Posterior cingulate gyrus (tissue), 11 donors: Measurements from ENCODE around the gene LCN1.

Source experiments
- DNase-seq, 10 donors: peaks; one replicate each; pipeline versions ENCODE4 v3.0.0 to v3.0.0-alpha.2; 2020 to 2021; ENCODE audit warnings: mixed read lengths in 3 of 10
- intact Hi-C: fragments of 100-400 bp; cut with DNase I; formaldehyde crosslinking; loops from one replicate; pipeline ENCODE4 v1.15.1; 2023

LCN1 gene

GRCh38 chr9:135487281-135488012, 33.8 kb upstream of the LCN1 start:
- peak in 3 of 10 donors; percentile 57 to 83 (median 71) for DNase-seq
- intact Hi-C loops: no loop called here

DNA sequence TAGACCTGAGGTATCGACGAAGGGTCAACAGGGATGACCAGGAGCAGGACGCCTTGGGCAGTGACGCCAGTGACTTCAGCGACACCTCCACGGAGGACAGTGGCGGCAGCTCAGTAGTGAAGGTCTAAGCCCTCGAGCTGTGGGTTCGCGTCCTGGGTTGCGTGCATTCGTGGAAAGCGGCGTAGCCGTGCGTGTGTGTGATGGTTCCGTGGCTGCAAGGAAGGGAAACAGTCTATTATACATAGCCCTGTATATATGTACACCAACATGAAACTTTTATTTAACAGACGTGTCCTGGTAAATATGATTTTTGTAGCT, 33.3 kb upstream of the LCN1 start:
- DNase-seq: peak in 1 of 10 donors; percentile 76
- intact Hi-C loops: no loop called here

- intact Hi-C loops: no loop called here
- DNase-seq: peak in 3 of 10 donors; percentile 21 to 73 (median 47)
Observed at GRCh38 chr9:135488527-135488926, 32.7 kb upstream of the LCN1 start.

DNA sequence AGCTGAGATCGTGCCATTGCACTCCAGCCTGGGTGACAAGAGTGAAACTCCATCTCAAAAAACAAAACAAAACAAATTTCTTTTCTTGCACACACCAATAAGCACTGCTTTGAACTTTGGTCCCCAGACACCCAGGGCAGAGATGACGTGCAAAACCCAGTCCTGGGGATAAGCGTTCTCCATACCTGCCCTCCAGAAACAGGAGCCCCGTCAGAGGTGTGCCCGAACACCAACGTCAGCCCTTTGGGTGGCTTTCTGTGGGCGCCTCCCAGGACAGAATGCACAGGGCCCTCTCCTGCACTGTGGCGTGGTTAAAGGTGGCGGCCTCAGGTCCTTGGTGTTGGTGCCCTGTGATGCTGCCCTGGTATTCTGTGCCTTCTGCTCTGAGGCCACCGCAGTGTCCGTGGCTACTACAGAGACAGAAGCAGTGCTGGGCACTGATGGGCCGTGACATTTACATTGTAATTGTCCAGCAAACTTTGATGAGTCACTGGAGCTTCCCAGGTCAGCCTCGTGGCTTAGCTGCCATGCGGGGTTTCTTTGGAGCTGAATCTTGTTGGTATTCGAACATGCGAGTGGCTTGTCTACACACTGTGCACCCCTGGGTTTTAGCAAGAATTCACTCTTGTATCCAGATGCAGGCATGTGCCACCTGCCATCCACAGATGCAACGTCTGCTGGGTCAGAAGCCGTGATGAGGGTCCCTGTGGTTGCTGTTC, 31.9 kb upstream of the LCN1 start:
- DNase-seq: peak in 2 of 10 donors; percentile 27 to 36

DNA sequence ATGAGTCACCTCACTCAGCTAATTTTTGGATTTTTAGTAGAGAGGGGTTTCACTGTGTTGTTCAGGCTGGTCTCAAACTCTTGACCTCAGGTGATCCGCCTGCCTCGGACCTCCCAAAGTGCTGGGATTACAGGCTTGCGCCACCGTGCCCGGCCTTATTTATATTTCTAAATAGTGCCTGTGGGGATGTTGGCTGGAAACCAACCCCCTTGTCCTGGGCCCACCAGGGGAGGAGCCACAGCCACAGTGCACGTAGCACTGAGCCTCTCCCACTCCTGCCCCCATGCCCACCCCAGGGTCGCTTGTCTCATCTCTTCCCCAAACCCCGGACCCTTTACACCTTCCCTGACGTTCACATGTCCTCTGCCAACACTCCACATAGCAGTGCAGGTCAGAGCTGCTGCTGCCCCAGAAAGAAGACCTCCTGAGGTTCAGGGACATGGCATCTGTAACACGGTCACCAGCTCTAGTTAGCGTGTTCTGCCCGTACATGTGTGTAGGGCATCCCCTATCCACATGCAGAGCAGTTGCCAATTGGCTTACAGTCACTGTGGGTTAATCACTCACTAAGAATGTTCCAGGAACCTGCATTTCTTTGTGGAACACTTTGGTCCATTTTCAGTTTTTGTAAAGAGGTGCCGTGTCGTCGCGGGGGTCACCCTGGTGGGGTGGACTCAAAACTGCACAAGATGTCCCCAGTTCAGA, 30.9 kb upstream of the LCN1 start:
- intact Hi-C loops: no loop called here
- peak in 2 of 10 donors; percentile 11 to 46 for DNase-seq

More for the DNA sequence above, 31.9 kb upstream of the LCN1 start:
- intact Hi-C loops: no loop called here

DNA sequence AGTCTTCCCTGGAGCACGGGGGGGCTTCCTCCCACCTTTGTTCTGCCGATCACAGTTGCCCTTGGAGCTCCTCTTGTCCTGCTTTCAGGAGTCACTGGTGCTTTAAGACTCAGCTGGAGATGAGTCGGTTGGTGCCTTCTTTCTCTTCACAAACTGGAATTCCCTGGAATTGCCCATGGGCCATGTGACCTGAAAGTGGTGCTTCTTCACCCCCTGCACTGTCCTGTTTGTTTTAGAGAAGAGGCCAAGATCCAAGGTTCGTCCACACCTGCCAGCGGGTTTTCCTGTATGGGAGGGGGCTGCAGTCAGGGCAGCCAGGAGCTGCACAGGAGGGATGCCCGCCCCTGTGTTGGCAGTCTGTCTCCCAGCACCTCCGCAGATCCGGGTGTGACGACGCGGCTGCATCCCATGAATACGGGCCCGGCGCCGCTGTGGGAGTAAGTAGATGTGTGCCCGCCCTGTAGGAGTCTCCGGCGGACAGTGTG, 30.2 kb upstream of the LCN1 start:
- intact Hi-C loops: no loop called here
- peak in 3 of 10 donors; percentile 51 to 62 (median 53) for DNase-seq

DNA sequence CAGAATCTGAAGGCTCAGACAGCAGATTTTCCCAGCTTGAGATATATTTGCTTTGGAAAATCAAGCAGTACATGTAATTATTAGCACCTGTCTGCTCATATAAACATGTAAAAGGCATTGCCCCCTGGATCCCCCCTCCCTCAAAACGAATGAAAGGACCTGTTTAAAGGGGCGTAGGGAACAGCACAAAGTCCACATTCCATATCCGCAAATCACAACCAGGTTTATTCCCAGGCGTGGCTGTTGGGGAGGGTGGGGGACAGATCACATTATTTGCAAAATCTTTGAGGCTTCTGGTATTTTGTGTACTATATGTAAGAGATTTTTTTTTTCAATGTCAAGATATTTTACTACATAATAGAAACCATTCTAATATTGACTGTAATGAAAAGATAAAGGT, 29.5 kb upstream of the LCN1 start:
- intact Hi-C loops: no loop called here
- peak in 2 of 10 donors; percentile 21 to 33 for DNase-seq

GRCh38 chr9:135492886-135493669, 28.2 kb upstream of the LCN1 start:
- intact Hi-C loops: loop anchor here (1.0 kb wide), 1 partner anchor 12 kb away; no protein-coding TSS in a partner anchor
- peak in 4 of 10 donors; percentile 20 to 72 (median 64) for DNase-seq

DNA sequence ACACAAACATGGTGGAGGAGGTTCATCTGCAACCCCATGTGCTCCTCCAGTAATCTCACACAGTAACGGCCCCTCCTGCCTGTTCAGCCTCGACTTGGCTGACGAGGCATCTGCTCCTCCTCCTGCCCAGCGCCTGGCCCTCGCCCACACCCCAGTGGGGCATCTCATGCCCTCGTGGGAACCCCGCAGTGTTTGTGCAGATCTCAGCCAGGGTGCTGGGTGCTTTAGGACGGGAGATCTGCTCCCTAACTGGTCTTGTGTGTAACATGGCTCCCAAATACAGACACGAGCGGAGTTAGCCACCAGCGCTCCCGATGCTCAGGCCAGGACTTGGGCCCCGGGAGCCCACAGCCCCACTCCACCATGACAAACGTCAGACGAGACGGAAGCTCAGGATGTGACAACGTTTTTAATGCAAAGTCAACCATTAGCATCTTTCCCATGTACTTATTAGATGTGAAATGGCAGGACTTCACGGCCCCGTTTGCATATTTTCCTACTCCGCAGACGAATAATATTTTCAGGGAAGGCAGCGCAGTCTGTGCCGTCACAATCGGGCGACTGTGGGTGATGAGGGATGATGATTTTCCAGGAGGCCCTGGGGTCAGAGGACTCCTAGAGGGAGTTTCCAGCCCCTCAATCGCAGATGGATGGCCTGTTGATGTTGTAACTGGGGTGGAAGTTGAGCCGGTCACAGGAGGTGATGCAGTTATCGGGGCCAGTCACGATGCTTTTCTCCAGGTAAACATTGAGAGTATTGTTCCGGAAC, 26.3 kb upstream of the LCN1 start:
- peak in 4 of 10 donors; percentile 9 to 74 (median 64) for DNase-seq
- intact Hi-C loops: no loop called here

- intact Hi-C loops: no loop called here
- peak in 4 of 10 donors; percentile 14 to 72 (median 64) for DNase-seq
Observed at GRCh38 chr9:135498381-135499126, 22.7 kb upstream of the LCN1 start.

DNA sequence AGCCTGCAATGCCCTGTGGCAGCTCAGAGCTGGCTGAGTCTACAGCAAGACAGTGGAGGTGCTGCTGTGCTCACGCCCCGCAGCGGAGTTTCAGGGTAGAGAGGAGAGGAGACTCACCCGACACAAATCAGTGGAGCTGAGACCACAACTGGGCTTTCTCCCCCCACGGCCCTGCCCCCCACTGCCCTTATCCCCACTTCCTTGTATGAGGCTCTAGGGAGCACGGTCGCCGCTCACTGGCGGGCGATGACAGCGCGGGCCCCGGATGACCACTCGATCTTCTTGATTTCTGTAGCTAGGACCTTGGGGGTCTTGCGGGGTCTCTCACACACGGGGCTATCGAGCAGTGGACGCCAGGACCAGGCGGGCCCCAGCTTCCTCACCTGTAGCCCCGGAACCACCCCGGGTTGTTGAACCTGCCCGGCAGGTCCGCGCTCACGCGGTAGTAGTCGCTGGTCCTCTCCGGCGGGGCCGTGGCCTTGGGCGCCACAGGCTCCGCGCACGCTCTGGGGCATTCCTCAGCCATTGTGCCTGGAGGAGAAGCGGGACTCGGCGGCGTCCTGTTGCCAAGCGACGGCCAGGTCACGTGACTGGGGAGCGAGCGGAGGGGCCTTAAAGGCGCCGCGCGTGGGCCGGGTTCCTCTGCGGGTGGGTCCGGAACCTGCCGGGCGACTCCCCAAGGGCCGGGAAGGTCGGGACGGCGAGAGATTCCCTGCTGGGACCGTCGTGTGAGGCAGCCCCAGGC, 21.7 kb upstream of the LCN1 start:
- intact Hi-C loops: loop anchor here (5.0 kb wide), 1 partner anchor 408 kb away; the partner anchor contains the start of gene CAMSAP1
- peak; percentile 96 to 100 (median 99) for DNase-seq

DNA sequence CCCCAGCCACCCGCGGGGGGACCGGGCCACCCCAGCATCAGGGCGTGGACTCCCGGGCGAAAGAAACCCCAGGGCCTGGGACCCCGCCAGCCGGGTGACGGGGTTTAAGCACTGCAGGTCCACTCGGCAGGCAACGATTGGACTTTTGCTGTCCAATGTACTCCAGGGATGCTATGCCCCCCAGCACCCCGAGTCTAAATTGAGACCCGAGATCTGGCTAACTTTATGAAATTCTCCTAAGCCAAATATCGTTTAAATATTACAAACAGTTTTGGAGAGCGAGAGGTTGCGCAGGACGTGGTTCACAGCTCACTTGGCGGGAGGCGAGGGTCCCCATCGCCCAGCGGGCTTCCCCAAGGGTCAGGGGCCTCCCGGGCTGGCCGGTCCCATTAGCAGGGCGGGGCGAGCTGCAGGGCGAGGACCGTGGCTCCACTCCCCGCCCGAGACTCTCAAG, 21.1 kb upstream of the LCN1 start:
- no peak for DNase-seq

GRCh38 chr9:135500525-135501260, 20.5 kb upstream of the LCN1 start, which contains the start of gene MRPS2:
MRPS2 (plus strand) TSS chr9:135500682; CDS start chr9:135500711, 29 bp downstream.
- DNase-seq: peak; percentile 75 to 98 (median 86)
- intact Hi-C loops: loop anchor here (5.0 kb wide), 1 partner anchor 407 kb away; the partner anchor contains the start of gene CAMSAP1

More for the DNA sequence above, 21.1 kb upstream of the LCN1 start:
- intact Hi-C loops: loop anchor here (5.0 kb wide), 1 partner anchor 407 kb away; the partner anchor contains the start of gene CAMSAP1

DNA sequence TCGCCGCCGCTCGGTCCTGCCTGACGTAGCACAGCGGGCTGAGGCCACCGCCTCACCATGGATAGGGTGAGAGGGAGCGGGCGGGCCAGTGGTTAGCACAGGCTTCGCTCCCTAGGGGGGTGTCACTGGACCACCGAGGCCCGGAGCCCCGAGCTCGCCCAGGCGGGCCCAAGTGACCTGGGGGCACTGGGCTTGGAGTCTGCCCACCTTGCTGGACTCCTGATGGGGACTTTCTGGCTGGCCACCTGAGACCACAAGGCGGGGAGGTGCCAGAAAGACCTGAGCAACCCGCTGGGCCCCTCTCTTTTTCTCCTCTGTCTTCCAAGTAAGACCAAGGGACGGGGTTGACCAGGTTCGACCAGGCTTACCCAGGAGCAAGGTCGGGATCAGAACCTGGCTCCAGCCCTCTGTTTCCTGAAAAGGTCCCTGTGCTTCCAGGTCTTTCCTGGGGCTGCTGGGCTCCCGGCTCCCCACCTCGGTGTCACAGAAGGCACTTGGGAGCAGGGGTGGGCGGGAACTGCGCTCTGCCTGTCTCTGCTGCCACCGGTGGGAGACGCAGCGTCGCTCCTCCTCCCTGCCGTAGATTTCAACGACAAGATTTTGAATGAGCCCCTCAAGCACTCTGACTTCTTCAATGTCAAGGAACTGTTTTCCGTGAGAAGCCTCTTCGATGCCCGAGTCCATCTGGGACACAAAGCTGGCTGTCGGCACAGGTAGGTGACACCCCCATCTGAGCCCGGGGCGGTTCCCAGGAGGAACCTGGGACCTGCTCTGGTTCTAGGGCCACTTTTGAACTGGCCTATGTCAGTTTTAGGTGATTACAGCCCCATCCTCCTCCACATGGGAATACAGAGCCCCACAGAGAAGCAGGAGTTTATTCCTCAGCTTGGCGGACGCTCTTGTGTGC, 19.7 kb upstream of the LCN1 start:
- peak in 4 of 10 donors; percentile 23 to 94 (median 77) for DNase-seq
- intact Hi-C loops: loop anchor here (5.0 kb wide), 1 partner anchor 406 kb away; the partner anchor contains the start of gene CAMSAP1

DNA sequence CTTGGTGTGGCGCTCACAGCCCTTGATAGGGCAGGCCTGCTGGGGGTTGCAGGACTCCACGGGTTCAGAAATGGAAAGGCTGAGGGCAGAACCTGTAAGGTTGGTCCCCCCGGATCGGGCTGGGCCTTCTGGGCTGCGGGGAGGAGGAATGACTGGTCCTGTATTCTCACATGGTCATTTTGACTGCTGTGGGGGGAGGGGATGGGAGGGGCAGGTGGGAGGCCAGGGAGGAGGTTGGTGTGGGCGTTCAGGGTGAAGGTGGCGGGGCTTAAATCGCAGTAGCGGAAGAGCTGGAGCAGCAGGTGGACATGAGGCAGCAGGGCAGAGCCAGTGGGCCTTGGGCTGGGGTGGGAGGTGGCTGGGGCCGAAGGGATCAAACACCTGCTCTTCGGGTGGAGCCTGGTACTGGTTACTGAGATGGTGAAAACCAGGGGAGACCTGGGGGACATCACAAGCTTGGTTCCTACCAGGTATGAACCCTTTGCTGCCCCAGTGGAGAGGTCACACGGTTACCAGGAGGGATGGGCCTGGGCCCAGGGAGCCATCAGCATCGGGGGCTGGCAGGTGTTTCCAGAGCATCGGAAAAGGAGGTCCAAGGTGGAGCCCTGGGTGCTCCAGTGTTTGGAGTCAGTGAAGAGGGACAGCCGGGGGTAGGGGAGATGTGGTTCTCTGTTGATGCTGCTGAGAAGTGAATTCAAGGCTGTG, 18.9 kb upstream of the LCN1 start:
- peak in 4 of 10 donors; percentile 1 to 59 (median 46) for DNase-seq
- intact Hi-C loops: loop anchor here (5.0 kb wide), 1 partner anchor 405 kb away; the partner anchor contains the start of gene CAMSAP1
